ENCODE measurements around the gene BCL11B.

BCL11B gene

GRCh38 chr14:99174081-99174769, 97.8 kb downstream of the BCL11B start:
- DNase-seq (ENCODE audit: extremely low read depth, low read depth) = no peak
- TF ChIP-seq CTCF (IDR thresholded peaks at IDR 0.05; ENCODE audit: low read depth, low read length, missing control alignments) = no peak
- no peak overlapping the region for H3K4me3 ChIP-seq (replicated peaks; ENCODE audit: low read depth, low read length)

GRCh38 chr14:99173506-99173905, 98.5 kb downstream of the BCL11B start:
- H3K4me3 ChIP-seq (replicated peaks; ENCODE audit: low read depth, low read length) = no peak overlapping the region
- DNase-seq (ENCODE audit: extremely low read depth, low read depth) = no peak
- no peak for TF ChIP-seq CTCF (IDR thresholded peaks at IDR 0.05; ENCODE audit: low read depth, low read length, missing control alignments)

GRCh38 chr14:99173086-99173485, 98.9 kb downstream of the BCL11B start:
- no peak overlapping the region for H3K4me3 ChIP-seq (replicated peaks; ENCODE audit: low read depth, low read length)
- no peak for TF ChIP-seq CTCF (IDR thresholded peaks at IDR 0.05; ENCODE audit: low read depth, low read length, missing control alignments)
- DNase-seq (ENCODE audit: extremely low read depth, low read depth) = no peak

- TF ChIP-seq CTCF (IDR thresholded peaks at IDR 0.05; ENCODE audit: low read depth, low read length, missing control alignments) = no peak
- no peak for DNase-seq (ENCODE audit: extremely low read depth, low read depth)
- H3K4me3 ChIP-seq (replicated peaks; ENCODE audit: low read depth, low read length) = no peak overlapping the region
Measured at GRCh38 chr14:99171396-99171795, 100.6 kb downstream of the BCL11B start.

- H3K4me3 ChIP-seq (replicated peaks; ENCODE audit: low read depth, low read length) = no peak overlapping the region
- TF ChIP-seq CTCF (IDR thresholded peaks at IDR 0.05; ENCODE audit: low read depth, low read length, missing control alignments) = no peak
- DNase-seq (ENCODE audit: extremely low read depth, low read depth) = no peak
Measured at GRCh38 chr14:99169776-99170356, 102.1 kb downstream of the BCL11B start.

- no peak overlapping the region for H3K4me3 ChIP-seq (replicated peaks; ENCODE audit: low read depth, low read length)
- no peak for DNase-seq (ENCODE audit: extremely low read depth, low read depth)
- TF ChIP-seq CTCF (IDR thresholded peaks at IDR 0.05; ENCODE audit: low read depth, low read length, missing control alignments) = no peak
Measured at GRCh38 chr14:99168330-99168729, 103.7 kb downstream of the BCL11B start.

All from HFF-Myc (cell line).